Cerebellar cortex (tissue), 1 donor: ENCODE results near the gene AHCYL2.
"Not testable (repeated sequence)": the region's sequence is repeated elsewhere in the genome, so short reads cannot be mapped to it uniquely, and the experiment has no call there.

Experiments used
- DNase-seq: peaks from one replicate; pipeline ENCODE4 v3.0.0-alpha.2; 2015; ENCODE audit warnings: low spot score

The AHCYL2 gene

GRCh38 chr7:129385116-129385515 is 160.3 kb downstream of the AHCYL2 start:
- no peak for DNase-seq

- no peak for DNase-seq
These were observed 160.8 kb downstream of the AHCYL2 start for GRCh38 chr7:129385598-129385997.

GRCh38 chr7:129386506-129386905 is 161.7 kb downstream of the AHCYL2 start:
- DNase-seq = no peak

- no peak for DNase-seq
These were observed 162.7 kb downstream of the AHCYL2 start for GRCh38 chr7:129387537-129387936.

- no peak for DNase-seq
These were observed 163.7 kb downstream of the AHCYL2 start for GRCh38 chr7:129388333-129389098.

GRCh38 chr7:129389829-129390228 is 165.0 kb downstream of the AHCYL2 start:
- DNase-seq = no peak

GRCh38 chr7:129390314-129390713 is 165.5 kb downstream of the AHCYL2 start:
- DNase-seq = no peak

- no peak for DNase-seq
These were observed 166.8 kb downstream of the AHCYL2 start for GRCh38 chr7:129391546-129392171.

- DNase-seq = no peak
These were observed 168.4 kb downstream of the AHCYL2 start for GRCh38 chr7:129393255-129393654.

- no peak for DNase-seq
These were observed 169.3 kb downstream of the AHCYL2 start for GRCh38 chr7:129394101-129394500.

GRCh38 chr7:129394982-129395914 is 170.4 kb downstream of the AHCYL2 start:
- DNase-seq = no peak

GRCh38 chr7:129401228-129401966 is 176.6 kb downstream of the AHCYL2 start:
- DNase-seq = no peak

- DNase-seq = no peak
These were observed 177.4 kb downstream of the AHCYL2 start for GRCh38 chr7:129401967-129402860.

- no peak for DNase-seq
These were observed 180.7 kb downstream of the AHCYL2 start for GRCh38 chr7:129405527-129405926.

GRCh38 chr7:129410238-129410637 is 185.4 kb downstream of the AHCYL2 start:
- not testable (repeated sequence) for DNase-seq

GRCh38 chr7:129412501-129412900 is 187.7 kb downstream of the AHCYL2 start:
- DNase-seq = no peak

GRCh38 chr7:129417073-129417472 is 192.2 kb downstream of the AHCYL2 start:
- no peak for DNase-seq

- DNase-seq = no peak
These were observed 197.0 kb downstream of the AHCYL2 start for GRCh38 chr7:129421717-129422250.

- no peak for DNase-seq
These were observed 197.9 kb downstream of the AHCYL2 start for GRCh38 chr7:129422727-129423126.

- DNase-seq = no peak
These were observed 199.0 kb downstream of the AHCYL2 start for GRCh38 chr7:129423700-129424410.
